Measurements from ENCODE around the gene CAD.
"Not testable (repeated sequence)": the region's sequence is repeated elsewhere in the genome, so short reads cannot be mapped to it uniquely, and the experiment has no call there.

Gene CAD

DNA sequence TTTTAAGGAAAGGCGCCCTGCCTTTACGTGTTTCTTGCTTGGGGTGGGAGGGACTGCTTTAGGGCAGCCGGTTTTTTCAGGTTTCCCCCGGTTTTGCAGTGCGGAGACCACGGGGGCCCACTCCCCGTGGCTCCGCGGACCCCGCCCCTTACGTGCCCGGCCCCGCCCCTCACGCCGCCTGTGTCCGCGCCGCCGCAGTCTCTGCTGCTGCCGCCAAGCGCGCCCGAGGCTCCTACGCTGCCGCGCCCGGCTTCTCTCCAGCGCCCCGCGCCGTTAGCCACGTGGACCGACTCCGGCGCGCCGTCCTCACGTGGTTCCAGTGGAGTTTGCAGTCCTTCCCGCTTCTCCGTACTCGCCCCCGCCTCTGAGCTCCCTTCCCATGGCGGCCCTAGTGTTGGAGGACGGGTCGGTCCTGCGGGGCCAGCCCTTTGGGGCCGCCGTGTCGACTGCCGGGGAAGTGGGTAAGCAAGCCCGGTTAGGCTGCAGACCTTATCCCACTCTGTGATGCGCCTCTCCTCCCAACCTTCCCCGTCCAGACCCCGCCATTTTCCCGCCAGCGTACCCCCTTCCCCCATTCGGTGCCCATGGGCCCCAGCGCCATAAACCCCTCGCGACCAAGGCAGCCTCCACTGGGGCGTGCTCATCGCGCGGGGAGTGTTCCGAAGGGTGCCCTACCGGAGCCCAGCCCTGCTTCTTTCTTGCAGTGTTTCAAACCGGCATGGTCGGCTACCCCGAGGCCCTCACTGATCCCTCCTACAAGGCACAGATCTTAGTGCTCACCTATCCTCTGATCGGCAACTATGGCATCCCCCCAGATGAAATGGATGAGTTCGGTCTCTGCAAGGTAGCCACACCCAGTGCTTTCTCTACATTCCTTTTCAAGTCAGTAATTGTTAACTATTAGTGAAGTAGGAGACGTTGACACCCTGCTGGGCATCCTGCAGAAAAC, at the start of gene CAD:
TSS of gene CAD (plus strand) at position 197 of the 949 bp plus-strand sequence. CDS start at position 380, 183 bp downstream.
- peak; percentile 70 for DNase-seq (ENCODE audit: low spot score)

DNA sequence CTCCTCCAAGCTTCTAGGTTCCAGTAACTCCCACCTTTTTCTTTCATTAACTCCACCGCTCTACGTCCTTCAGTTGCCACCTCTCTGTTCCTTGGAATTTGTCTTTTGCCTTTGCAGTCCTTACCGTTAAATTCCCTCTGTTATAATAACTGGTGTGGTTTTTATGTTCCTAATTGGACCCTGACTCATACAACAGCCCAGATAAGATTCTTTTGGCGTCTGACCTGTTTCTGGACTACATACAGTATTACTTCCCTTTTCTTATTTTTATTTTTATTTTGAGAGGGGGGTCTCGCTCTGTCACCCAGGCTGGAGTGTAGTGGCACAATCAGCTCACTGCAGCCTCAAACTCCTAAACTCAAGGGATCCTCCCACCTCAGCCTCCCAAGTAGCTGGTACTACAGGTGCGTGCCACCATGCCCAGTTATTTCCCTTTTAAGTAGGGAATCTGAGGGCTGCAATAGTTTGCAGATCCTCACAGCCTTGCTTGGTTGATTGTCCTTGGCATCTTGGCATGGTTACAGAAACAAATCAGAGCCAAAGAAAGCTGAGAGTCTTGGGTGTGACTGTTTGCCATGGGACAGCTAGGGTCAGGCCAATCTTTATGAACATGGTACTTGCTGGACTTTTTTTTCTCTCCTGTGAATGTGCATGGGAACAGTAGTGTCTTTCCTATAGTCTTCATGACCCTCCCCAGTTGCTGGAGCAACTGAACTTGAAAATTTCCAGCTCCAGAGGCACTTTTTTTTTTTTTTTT, 46.4 kb upstream of the CAD start:
- DNase-seq (ENCODE audit: low spot score): no peak

DNA sequence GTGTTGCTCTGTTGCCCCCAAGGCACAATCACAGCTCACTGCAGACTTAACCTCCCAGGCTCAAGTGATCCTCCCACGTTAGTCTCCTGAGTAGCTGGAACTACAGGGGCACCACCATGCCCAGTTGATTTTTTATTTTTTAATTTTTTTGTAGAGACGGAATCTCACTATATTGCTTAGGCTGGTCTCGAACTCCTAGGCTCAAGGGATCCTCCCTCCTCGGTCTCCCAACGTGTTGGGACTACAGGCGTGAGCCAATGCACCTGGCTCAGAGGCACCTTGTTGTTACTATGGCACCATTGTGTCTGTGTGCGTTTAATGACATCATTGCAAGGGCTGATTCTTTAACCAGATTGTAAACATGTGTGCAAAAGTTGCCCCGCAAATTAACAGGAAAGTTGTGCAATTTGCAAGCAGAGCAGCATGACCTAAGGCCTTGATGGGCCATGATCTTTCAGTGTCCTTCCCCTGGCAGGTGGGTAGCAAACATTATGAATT, 45.8 kb upstream of the CAD start:
- no peak for DNase-seq (ENCODE audit: low spot score)

DNA sequence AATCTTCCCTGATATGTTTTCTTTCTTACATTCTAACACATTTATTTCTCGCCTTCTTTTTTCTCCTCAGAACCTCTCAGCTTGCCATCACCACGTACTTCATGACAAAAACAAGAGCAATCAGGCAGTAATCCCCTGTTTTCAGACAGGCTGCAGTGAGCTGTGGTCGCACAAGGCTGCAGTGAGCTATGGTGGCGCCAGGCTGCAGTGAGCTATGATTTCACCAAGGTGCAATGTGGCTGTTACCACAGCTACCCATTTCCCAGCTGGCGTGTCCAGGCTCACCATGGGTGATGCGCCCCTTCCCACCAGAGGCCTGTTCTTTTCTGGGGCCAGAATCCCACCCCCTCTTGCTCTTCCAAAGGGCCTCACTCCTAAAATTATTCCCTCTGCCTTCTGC, 42.5 kb upstream of the CAD start:
- DNase-seq (ENCODE audit: low spot score): no peak

DNA sequence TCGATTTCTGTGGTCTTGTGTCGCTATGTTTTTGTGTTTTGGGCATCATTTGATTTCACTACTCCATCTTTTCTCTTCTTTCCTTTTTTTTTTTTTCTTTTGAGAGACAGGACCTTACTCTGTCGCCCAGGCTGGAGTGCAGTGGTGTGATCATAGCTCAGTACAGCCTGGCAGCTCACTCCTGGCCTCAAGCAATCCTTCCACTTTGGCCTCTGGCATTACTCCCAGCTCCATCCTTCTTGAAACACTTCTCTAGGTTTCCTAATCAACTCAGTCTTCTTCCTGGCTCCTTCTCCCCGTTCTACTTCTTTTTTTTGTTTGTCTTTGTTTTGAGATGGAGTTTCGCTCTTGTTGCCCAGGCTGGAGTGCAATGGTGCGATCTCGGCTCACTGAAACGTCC, 41.8 kb upstream of the CAD start:
- no peak for DNase-seq (ENCODE audit: low spot score)

DNA sequence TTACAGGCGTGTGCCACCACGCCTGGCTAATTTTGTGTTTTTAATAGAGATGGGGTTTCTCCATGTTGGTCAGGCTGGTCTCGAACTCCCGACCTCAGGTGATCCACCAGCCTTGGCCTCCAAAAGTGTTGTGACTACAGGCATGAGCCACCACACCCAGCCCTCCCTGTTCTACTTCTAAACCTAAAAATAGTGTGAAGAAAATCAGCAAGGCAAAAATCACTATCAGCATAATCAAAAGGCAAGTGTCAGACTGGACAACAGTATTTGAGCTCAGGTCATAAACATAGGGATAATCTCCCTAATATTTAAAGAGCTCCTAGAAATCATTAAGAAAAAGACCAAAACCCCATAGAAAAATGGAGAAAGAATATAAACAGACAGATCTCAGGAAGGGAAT, 41.4 kb upstream of the CAD start:
- not testable (repeated sequence) for DNase-seq (ENCODE audit: low spot score)

DNA sequence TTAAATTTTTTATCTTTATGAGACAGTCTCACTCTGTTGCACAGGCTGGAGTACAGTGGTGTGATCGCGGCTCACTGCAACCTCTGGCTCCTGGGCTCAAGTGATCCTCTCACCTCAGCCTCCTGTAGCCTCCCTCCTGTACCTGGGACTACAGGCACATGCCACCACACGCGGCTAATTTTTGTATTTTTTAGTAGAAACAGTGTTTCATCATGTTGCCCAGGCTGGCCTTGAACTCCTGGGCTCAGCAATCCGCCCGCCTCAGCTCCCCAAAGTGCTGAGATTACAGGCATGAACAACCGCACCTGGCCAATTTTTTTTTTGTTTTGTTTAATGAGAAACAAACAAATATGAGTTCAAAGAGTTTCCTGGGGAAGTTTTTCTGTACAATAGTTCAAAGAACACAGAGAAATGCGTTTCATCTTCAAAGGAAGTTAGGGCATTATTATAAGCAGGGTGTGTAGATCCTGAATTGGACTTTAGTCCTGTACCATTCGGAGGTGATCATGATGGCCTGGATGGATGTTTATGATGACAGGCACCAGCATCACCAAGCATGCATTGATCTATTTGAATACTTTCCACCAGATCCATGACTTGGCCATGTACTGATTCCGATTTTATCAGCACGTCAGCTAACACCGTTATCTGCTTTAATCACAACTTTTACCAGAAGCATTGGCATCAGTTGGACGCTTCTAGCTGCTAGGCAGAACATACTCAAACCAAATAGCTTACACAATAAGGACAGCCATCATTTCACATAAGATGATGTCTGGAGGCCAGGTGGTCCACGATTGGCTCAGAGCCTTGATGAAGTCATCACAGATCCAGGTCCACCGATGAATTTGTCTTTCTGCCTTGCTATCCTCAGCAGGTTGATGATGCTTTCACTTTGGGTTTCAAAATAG, 39.5 kb upstream of the CAD start:
- DNase-seq (ENCODE audit: low spot score): no peak

DNA sequence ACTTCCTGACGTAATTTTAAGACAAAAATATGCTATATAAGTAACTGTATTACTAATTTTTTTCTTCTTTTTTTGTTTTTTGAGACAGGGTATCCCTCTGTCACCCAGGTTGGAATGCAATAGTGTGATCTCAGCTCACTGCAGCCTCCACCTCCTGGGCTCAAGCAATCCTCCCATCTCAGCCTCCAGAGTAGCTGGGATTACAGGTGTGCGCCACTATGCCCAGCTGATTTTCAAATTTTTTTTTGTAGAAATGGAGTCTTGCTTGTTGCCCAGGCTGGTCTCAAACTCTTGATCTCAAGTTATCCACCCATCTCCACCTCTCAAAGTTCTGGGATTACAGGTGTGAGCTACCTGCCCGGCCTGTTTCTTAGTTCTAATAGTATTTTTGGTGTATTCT, 38.7 kb upstream of the CAD start:
- DNase-seq (ENCODE audit: low spot score): no peak

DNA sequence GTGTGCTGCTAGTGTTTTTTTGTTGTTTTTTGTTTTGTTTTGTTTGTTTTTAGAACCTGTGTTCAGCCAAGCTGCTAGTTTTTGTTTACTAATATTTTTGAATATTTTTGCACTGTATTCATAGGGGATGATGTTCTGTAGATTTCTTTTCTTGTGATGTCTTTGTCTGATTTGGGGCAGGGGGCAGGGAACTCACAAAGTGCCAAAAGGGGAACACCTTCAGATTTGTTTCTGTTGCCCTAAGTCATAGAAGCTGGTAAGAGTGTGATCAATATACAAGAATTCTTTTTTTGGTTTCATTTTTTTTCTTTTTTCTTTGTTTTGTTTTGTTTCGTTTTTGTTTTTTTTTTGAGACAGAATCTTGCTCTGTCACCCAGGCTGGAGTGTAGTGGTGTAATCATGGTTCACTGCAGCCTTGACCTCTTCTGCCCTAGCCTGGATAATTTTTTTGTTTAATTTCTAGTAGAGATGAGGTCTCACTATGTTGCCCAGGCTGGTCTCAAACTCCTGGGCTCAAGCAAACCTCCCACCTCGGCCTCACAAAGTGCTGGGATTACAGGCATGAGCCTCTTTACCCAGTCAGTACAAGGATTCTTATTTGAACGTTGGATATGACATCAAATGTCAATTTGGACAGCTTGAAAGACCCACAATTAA, 37.7 kb upstream of the CAD start:
- no peak for DNase-seq (ENCODE audit: low spot score)

DNA sequence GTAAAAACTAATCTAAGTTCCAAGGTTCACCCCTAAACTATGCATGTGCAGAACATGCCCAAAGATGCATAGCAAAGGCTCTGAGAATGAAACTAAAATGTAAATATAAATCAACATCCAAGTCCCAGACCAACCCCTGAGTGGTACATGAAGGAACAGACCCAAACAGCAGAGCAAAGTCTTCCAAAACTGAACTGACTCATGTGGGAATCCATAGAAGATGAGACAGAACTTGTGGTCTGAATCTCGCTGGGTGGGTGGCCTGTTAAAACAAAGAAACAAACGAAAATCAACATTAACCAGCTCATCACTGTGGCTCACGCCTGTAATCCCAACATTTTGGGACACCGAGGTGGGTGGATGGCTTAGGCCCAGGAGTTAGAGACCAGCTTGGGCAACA, 34.8 kb upstream of the CAD start:
- DNase-seq (ENCODE audit: low spot score): no peak

DNA sequence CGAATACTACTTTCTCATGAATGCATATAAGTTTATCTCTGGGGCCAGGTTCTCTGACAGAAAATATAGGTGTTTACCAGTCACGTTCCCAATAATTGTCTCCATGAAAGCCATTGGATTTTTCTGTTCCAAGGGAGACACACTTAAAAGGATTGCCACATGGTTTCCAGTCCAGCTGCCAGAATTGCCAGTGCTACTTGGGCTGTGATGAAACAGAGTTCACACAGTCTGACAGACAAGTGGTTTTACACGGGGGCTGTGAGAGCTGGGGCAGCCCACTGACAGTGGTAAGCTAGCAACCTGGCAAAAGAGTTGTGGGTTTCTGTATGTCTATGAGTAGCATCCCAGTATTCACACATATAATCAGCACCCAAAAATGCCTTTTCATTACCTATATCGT, 33.1 kb upstream of the CAD start:
- DNase-seq (ENCODE audit: low spot score): no peak

DNA sequence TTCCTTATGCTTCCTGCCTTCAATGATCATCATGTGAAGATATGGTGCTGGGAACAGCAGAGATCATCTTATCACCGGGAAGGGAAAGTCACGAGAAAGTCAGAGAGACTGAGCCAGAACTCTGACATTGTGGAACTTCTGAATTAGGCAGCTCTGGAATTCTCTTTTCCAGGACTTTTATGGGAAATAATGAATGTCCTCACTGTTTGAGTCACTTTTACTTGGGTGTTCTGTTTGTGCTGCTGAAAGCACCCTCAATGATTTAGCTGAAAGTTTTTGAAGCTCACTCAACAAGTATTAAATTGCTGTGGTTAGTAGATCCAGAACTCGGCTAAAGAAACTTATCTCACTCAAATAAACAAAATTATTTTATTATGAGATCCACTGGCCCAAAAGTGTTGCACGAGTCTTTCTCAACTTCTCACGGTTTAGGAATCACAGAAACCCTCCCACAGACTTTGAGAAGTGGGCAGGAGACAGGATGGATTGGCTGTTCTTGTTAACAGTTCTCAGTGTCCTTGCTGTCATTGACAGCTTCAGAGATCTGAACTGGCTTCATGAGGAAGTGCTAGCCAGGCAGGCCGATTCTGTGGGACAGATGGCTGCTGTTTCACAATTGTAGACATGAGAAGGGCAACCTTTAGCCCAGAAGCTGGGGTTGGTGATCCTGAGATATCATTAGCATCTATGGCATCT, 31.7 kb upstream of the CAD start:
- DNase-seq (ENCODE audit: low spot score): no peak

DNA sequence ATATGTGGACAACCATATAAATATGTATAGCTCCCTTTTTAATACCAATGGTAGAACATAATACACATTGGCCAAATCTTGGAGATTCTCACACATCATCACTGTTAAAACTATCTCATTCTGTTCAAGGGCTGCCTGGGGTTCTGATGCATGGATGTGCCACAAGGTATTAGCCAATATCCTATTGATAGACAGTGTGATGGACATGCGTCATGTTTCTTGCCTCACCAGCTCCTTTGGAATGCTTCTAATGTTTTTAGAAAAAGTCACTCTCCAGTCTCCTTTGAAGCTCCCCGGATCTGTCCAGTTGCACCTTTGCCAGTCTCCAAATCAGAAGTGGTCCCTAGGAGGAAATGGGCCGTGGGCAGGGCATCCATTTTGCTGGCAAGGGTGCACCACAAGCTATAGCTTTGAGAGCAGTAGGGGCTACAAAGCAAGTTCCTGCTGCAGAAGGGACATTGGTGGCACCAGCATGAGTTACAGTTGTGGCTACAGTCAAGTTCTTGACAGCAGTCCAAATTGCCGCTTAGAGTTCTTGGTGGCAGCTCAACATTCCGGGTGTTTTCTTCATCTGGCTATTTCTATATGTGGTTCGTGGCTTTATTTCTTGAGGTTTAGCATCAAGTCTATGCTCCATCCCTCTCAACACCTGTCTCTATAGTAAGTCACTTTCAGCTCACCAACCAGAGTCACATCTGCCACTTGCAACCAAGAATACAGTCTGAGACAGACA, 30.4 kb upstream of the CAD start:
- DNase-seq (ENCODE audit: low spot score): no peak

DNA sequence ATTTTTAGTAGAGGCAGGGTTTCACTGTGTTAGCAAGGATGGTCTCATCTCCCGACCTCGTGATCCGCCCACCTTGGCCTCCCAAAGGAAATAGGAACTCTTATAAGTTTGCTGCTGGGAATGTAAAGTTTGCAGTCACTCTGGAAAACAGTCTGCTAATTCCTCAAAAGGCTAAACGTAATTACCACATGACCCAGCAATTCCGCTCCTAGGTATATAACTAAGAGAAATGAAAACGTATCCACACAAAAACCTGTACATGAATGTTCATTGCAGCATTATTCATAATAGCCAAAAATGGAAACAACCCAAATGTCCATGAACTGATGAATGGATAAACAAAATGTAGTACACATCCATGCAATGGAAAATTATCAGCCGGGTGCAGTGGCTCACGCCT, 27.2 kb upstream of the CAD start:
- DNase-seq (ENCODE audit: low spot score): no peak

DNA sequence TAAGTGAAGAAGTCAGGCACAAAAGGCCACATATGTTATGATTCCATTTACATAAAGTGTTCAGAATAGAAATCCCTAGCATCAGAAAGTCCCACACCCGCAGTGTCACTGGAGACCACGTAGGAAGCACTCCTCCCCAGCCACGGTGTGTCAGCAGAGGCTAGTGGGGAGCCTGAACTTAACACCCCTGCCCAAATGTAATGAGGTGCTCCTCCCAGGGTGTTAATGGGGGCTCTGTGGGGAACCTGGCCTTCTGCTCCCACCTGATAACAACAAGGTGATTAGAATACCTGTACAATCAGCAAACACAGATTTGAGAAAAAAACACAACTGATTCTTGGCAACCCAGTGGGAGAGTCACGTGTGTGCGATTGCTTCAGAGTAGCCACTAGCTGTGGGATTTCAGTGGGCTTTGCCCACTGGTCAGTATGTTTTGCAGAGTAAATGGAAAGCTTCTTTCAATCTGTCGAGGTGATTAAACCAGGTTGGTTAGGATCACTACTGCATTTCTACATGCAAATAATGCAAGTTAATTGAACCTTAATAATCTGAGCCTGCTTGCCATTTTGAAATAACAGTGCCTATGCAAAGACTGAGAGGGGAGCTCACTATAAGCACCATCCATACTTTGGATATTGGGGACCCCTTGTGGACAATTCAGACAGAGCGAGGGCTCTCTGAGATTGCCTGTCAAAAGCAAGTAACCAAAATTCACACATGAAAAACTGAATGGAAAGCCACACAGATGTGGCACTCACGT, 25.9 kb upstream of the CAD start:
- peak; percentile 37 for DNase-seq (ENCODE audit: low spot score)

DNA sequence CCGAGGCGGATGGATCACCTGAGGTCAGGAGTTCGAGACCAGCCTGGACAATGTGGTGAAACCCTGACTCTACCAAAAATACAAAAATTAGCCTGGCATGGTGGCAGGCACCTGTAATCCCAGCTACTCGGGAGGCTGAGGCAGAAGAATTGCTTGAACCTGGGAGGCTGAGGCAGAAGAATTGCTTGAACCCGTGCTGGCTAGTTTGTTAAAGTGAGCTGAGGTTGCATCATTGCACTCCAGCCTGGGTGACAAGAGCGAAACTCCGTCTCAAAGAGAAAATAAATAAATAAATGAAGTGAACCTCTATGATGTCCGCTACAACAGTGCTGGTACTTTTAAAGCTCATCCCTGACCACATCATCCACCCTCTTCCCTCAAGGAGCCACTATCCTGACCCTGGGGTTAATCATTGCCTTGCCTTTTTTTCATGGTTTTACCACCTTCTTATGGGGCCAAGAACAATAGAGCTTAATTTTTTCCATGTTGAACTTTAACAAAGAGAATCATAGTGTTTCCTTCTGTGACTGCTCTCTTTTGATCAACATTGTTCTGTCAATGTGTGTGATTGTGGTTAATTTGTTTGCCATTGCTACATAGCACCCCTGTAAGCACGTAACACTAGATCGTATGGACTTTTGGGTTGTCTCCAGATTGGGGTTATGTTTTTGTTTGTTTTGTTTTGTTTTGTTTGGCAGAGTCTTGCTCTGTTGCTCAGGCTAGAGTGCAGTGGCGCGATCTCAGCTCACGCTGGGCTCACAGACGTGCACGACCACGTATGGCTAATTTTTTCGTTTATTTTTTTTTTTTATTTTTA, 22.4 kb upstream of the CAD start:
- no peak for DNase-seq (ENCODE audit: low spot score)

DNA sequence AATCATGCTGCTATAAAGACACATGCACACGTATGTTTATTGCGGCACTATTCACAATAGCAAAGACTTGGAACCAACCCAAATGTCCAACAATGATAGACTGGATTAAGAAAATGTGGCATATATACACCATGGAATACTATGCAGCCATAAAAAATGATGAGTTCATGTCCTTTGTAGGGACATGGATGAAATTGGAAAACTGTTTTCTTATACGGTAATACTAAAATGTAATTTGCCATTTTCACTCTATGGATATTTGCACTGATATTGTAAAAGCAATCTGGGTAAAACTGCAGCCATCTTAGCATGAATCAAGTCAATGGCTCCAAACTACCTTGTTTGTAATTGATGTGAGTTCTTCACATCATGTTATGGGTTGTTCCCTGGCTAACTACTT, 21.4 kb upstream of the CAD start:
- DNase-seq (ENCODE audit: low spot score): not testable (repeated sequence)

DNA sequence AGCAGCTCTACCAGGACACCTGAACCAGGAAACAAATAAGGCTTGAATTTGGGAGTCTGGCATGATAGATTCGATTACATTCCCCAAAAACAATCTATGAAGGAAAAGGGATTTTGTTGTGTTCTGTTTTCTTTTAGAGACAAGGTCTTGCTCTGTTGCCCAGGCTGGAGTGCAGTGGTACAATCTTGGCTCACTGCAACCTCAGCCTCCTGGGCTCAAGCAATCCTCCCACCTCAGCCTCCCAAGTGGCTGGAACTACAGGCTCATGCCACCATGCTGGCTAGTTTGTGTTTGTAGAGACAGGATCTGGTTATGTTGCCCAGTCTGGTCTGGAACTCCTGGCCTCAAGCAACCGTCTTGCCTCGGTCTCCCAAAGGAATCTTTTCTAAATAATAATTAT, 19.1 kb upstream of the CAD start:
- DNase-seq (ENCODE audit: low spot score): not testable (repeated sequence)
